Transverse colon (tissue), 3 donors: Measurements from ENCODE around the gene PTX4.

Experiments
- CTCF ChIP-seq, 5 experiments: fragments of 200-600 bp in 3 of 5; fragments of 450-650 bp in 2 of 5; sonication (generic) in 3 of 5; IDR thresholded peaks; 1 replicate in 2 of 5; 2 replicates in 3 of 5; pipeline ENCODE4 v1.5.1; 2016 to 2017; ENCODE audit warnings: antibody characterized with exemption in 5 of 5, inconsistent platforms in 3 of 5, mild to moderate bottlenecking in 2 of 5, moderate library complexity in 1 of 5
- POLR2A ChIP-seq: fragments of 450-650 bp; IDR thresholded peaks from one replicate; pipeline ENCODE4 v1.6.1; 2016; ENCODE audit warnings: antibody characterized with exemption, mild to moderate bottlenecking, moderate library complexity

GRCh38 chr16:1453316-1453715 lies 35.4 kb downstream of the PTX4 start:
- TF ChIP-seq CTCF (IDR thresholded peaks at IDR 0.05) (no peak), POLR2A (no peak)
